CD4-positive, alpha-beta memory T cell (primary cell): ENCODE data around the gene EIF4G3. TPM values are rescaled to one million over a fixed set of nuclear protein-coding genes. Genes with fewer than 3 reads are reported as not detected.
A peak's percentile ranks its signal among the peaks of the same experiment; 100 is the strongest.
"Not testable (repeated sequence)": the region's sequence is repeated elsewhere in the genome, so short reads cannot be mapped to it uniquely, and the experiment has no call there.

Experiments used
- CTCF ChIA-PET: fragments of 350-600 bp; sonication (Branson Sonifier 250); formaldehyde crosslinking; loops from one replicate; lab custom pipeline; 2021; ENCODE audit warnings: inconsistent platforms; ENCODE audit not compliant: partially characterized antibody; lab: Charles Lee
- POLR2A ChIA-PET: fragments of 350-600 bp; sonication (Branson Sonifier 250); formaldehyde crosslinking; loops from one replicate; lab custom pipeline; 2021; ENCODE audit not compliant: partially characterized antibody; lab: Charles Lee
- DNase-seq, 5 donors: peaks; one replicate each; pipeline versions ENCODE4 v3.0.0 to v3.0.0-alpha.2; 2020 to 2022; ENCODE audit warnings: mixed read lengths in 1 of 5
- H3K27ac ChIP-seq: one replicate; pipeline ENCODE4 v1.7.0; 2013; ENCODE audit warnings: low read depth, low read length
- H3K27me3 ChIP-seq: 2 replicates; pipeline ENCODE4 v1.7.0; 2013; ENCODE audit warnings: mild to moderate bottlenecking, low read length, moderate library complexity; ENCODE audit not compliant: insufficient read depth
- H3K36me3 ChIP-seq: 2 replicates; pipeline ENCODE4 v1.7.0; 2013; ENCODE audit warnings: mild to moderate bottlenecking, low read length, moderate library complexity; ENCODE audit not compliant: insufficient read depth
- H3K4me1 ChIP-seq: 2 replicates; pipeline ENCODE4 v1.7.0; 2013; ENCODE audit warnings: mild to moderate bottlenecking, low read length, moderate library complexity; ENCODE audit not compliant: insufficient read depth
- H3K4me3 ChIP-seq, 2 donors: one replicate each; pipeline ENCODE4 v1.7.0; 2013; ENCODE audit warnings: low read length in 2 of 2, mild to moderate bottlenecking in 1 of 2
- H3K9me3 ChIP-seq, 2 donors: one replicate each; pipeline ENCODE4 v1.7.0; 2013; ENCODE audit warnings: low read length in 2 of 2, control low read depth in 1 of 2; ENCODE audit not compliant: control insufficient read depth in 1 of 2
- H3K27ac Mint-ChIP-seq, 7 donors: one replicate each; pipeline ENCODE4 v1.8.0; 2020 to 2021; ENCODE audit warnings: mixed read lengths in 7 of 7, mild to moderate bottlenecking in 6 of 7, inconsistent platforms in 3 of 7, moderate library complexity in 3 of 7
- H3K27me3 Mint-ChIP-seq, 2 donors: one replicate each; pipeline ENCODE4 v1.8.0; 2020 to 2021; ENCODE audit warnings: mixed read lengths in 2 of 2
- H3K36me3 Mint-ChIP-seq, 2 donors: one replicate each; pipeline ENCODE4 v1.8.0; 2020 to 2021; ENCODE audit warnings: mixed read lengths in 2 of 2, inconsistent platforms in 1 of 2, mild to moderate bottlenecking in 1 of 2
- H3K4me1 Mint-ChIP-seq, 4 donors: one replicate each; pipeline ENCODE4 v1.8.0; 2020 to 2021; ENCODE audit warnings: mixed read lengths in 4 of 4, mild to moderate bottlenecking in 1 of 4
- H3K4me3 Mint-ChIP-seq, 8 donors: one replicate each; pipeline ENCODE4 v1.8.0; 2020 to 2021; ENCODE audit warnings: mixed read lengths in 8 of 8, mild to moderate bottlenecking in 7 of 8, moderate library complexity in 6 of 8, inconsistent platforms in 3 of 8
- H3K9me3 Mint-ChIP-seq, 8 donors: one replicate each; pipeline ENCODE4 v1.8.0; 2020 to 2021; ENCODE audit warnings: mixed read lengths in 8 of 8, mild to moderate bottlenecking in 5 of 8, inconsistent platforms in 3 of 8, moderate library complexity in 1 of 8
- intact Hi-C: fragments of 100-400 bp; cut with micrococcal nuclease; formaldehyde crosslinking; loops from one replicate; pipeline ENCODE4 v1.15.1; 2023
- polyA plus RNA-seq, 2 donors: library from polyadenylated mRNA; unstranded; fragments of 300-500 nt; fragmentation: Illumina TruSeq; gene quantifications; one replicate each; pipeline ENCODE4 v1.2.3, GENCODE V29; 2021
- total RNA-seq, 2 experiments: library from RNA; stranded (reverse); gene quantifications; one replicate each; pipeline ENCODE4 v1.2.3, GENCODE V29; 2021

Gene EIF4G3
- total and polyA plus RNA-seq, 4 experiments from 2014 or later, result 1.6 to 18.0 (median 13.1) TPM

DNA sequence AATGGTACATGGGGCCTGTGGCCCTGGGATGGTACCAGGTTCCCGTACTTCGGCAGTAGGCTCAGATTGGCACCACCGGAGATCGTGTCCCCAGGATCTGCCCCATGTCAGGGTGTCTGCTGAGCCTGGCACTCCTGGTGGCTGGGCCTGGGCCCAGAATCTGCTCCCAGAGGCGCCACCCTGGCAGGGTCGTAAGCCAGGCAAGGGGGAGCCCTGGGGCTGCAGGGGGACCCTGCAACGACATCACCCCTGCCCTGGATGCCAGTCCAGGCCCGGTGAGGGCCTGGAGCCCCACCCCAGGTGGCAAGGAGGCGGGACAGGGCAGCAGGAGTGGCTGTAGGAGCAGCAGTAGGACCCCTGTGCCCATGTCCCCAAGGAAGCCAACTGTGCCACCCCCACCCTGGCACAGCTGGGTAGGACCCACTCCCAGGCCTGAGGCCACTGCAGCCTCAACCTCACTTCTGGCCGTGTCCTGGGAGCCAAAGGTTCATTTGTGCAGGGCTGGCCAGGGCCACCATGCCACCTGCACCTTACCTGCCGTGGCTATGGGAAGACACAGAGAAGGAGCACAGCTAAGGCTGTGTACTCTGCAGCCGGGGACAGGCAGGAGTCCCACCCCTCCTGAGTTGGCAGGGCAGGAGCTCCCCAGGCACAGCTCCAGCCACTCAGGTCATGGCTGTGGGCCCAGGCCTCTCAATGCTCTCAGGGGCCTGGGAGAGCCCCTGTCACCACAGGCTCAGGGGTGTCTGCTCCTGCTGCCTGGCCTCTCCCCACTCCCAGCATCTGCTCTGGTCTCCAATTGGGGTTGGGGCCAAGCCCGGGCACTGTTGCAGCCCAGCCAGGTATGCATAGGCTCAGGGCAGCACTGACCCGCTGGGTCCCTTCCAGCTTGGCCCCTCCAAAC, 141.7 kb downstream of the EIF4G3 start:
- CTCF ChIA-PET, result no interaction called here

DNA sequence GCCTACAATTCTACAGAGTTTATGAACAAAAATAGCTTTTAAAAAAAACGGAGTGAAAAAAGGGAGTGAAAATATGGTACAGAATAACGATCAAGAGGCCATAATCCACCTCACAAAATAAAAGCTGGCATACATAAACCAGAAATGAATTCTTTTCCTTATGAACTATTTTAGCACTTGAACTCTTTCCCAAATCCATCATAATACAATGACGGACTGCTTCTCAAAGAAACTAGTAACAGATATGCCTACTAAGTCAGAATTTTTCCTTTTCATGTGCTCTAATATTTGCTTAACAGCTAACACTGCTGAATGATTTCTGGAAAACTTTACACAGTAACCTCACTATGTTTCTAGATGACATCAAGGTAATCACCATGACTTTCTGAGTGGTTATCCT, 144.0 kb downstream of the EIF4G3 start:
- Mint-ChIP-seq H3K4me1 (peaks cover 2 to 10% (median 4%) of the 10 kb centered on the region in 4 donors), H3K27me3 (no peaks in the 10 kb centered on the region), H3K27ac (no peak overlapping the region), H3K36me3 (peaks cover 3 to 23% of the 10 kb centered on the region in 2 donors), H3K4me3 (no peak overlapping the region), H3K9me3 (peaks cover 0 to 4% (median 0%) of the 10 kb centered on the region in 8 donors)
- DNase-seq, result no peak
- POLR2A ChIA-PET, result no interaction called here
- Histone ChIP-seq H3K27ac (no peak overlapping the region), H3K9me3 (no peaks in the 10 kb centered on the region), H3K4me1 (no peaks in the 10 kb centered on the region), H3K27me3 (no peaks in the 10 kb centered on the region), H3K4me3 (no peak overlapping the region), H3K36me3 (no peaks in the 10 kb centered on the region)
- intact Hi-C loops, result no loop called here
- CTCF ChIA-PET, result no interaction called here

More for the DNA sequence above, 141.7 kb downstream of the EIF4G3 start:
- Mint-ChIP-seq H3K4me1 (peaks cover 0 to 6% (median 4%) of the 10 kb centered on the region in 4 donors), H3K27ac (no peak overlapping the region), H3K9me3 (peaks cover 0 to 4% (median 0%) of the 10 kb centered on the region in 8 donors), H3K27me3 (no peaks in the 10 kb centered on the region), H3K4me3 (no peak overlapping the region), H3K36me3 (peaks cover 3 to 16% of the 10 kb centered on the region in 2 donors)
- intact Hi-C loops, result no loop called here
- Histone ChIP-seq H3K4me3 (no peak overlapping the region), H3K27me3 (no peaks in the 10 kb centered on the region), H3K36me3 (no peaks in the 10 kb centered on the region), H3K27ac (no peak overlapping the region), H3K9me3 (no peaks in the 10 kb centered on the region), H3K4me1 (no peaks in the 10 kb centered on the region)
- DNase-seq, result no peak
- POLR2A ChIA-PET, result no interaction called here

GRCh38 chr1:21030181-21030580, 146.5 kb downstream of the EIF4G3 start:
- no peaks in the 10 kb centered on the region for H3K27me3 ChIP-seq
- intact Hi-C loops, result no loop called here
- no peak overlapping the region for H3K27ac ChIP-seq

GRCh38 chr1:21028520-21029145, 148.1 kb downstream of the EIF4G3 start:
- H3K4me1 ChIP-seq, result no peaks in the 10 kb centered on the region
- intact Hi-C loops, result no loop called here
- ChIA-PET POLR2A (no interaction called here), CTCF (interaction anchor here (0.8 to 1.1 kb wide), 2 partner anchors 12 to 186 kb away, joined by 3 read pairs; no protein-coding TSS in a partner anchor)
- no peaks in the 10 kb centered on the region for H3K27me3 ChIP-seq
- H3K9me3 Mint-ChIP-seq, result no peaks in the 10 kb centered on the region
- H3K27ac Mint-ChIP-seq, result no peak overlapping the region
- H3K4me1 Mint-ChIP-seq, result peaks cover 3 to 15% (median 7%) of the 10 kb centered on the region in 4 donors
- no peak overlapping the region for H3K4me3 ChIP-seq
- DNase-seq, result no peak
- no peaks in the 10 kb centered on the region for H3K9me3 ChIP-seq
- H3K4me3 Mint-ChIP-seq, result no peak overlapping the region
- H3K36me3 Mint-ChIP-seq, result peaks cover 0 to 15% of the 10 kb centered on the region in 2 donors
- H3K27me3 Mint-ChIP-seq, result no peaks in the 10 kb centered on the region
- no peaks in the 10 kb centered on the region for H3K36me3 ChIP-seq
- no peak overlapping the region for H3K27ac ChIP-seq

More at GRCh38 chr1:21030181-21030580, 146.5 kb downstream of the EIF4G3 start:
- no peaks in the 10 kb centered on the region for H3K27me3 Mint-ChIP-seq
- no peak overlapping the region for H3K4me3 Mint-ChIP-seq
- H3K9me3 Mint-ChIP-seq, result no peaks in the 10 kb centered on the region
- H3K4me3 ChIP-seq, result no peak overlapping the region
- peaks cover 0 to 15% of the 10 kb centered on the region in 2 donors for H3K36me3 Mint-ChIP-seq
- no peak for DNase-seq
- POLR2A ChIA-PET, result no interaction called here
- peaks cover 3 to 15% (median 5%) of the 10 kb centered on the region in 4 donors for H3K4me1 Mint-ChIP-seq
- H3K9me3 ChIP-seq, result no peaks in the 10 kb centered on the region
- H3K4me1 ChIP-seq, result no peaks in the 10 kb centered on the region
- no peaks in the 10 kb centered on the region for H3K36me3 ChIP-seq
- peak overlapping the region in 1 of 7 donors; percentile 84 for H3K27ac Mint-ChIP-seq
- CTCF ChIA-PET, result no interaction called here

DNA sequence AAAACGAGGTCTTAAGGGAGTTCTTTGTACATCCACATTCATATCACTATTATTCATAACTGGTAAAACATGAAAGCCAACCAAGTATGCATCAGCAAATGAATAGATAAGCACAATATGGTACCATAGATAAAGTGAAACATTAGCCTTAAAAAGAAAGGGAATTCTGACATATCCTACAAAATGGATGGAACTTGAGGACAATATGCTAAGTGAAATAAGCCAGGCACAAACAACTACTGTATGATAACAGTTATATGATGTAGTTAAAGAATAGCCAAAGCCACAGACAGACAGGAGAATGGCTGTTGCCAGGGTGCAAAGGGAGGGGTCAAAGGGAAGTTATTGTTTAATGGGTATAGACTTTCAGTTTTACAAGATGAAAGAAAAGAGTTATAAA, 148.9 kb downstream of the EIF4G3 start:
- DNase-seq, result no peak
- no peaks in the 10 kb centered on the region for H3K9me3 Mint-ChIP-seq
- H3K4me3 Mint-ChIP-seq, result no peak overlapping the region
- no peaks in the 10 kb centered on the region for H3K27me3 ChIP-seq
- peak overlapping the region in 1 of 7 donors; percentile 54 for H3K27ac Mint-ChIP-seq
- no peaks in the 10 kb centered on the region for H3K36me3 ChIP-seq
- H3K4me3 ChIP-seq, result no peak overlapping the region
- H3K4me1 ChIP-seq, result peaks cover 2% of the 10 kb centered on the region
- ChIA-PET POLR2A (no interaction called here), CTCF (no interaction called here)
- H3K27me3 Mint-ChIP-seq, result no peaks in the 10 kb centered on the region
- no peak overlapping the region for H3K27ac ChIP-seq
- intact Hi-C loops, result no loop called here
- H3K4me1 Mint-ChIP-seq, result peaks cover 4 to 15% (median 7%) of the 10 kb centered on the region in 4 donors
- H3K36me3 Mint-ChIP-seq, result peaks cover 0 to 15% of the 10 kb centered on the region in 2 donors
- H3K9me3 ChIP-seq, result no peaks in the 10 kb centered on the region

DNA sequence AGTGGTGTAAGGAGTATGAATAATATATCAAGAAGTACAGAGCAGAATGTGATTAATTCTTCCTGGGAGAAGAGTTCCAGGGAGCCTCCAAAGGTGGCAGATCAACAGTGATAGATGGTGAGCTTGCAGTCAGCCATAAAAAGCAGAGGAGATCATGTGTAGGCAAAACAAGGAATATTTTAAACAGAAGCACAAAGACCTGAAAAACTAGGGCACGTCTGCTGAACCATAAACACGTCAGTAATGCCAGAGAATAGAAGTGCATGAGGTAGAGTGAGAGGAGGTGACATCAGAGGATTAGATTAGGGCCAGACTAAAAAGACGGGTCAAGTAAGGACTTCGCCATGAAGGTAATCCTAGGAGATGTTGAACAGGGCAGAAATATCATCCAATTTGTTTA, 151.8 kb downstream of the EIF4G3 start:
- ChIA-PET POLR2A (no interaction called here), CTCF (no interaction called here)
- H3K9me3 Mint-ChIP-seq, result no peaks in the 10 kb centered on the region
- H3K4me3 Mint-ChIP-seq, result no peak overlapping the region
- DNase-seq, result no peak
- H3K27me3 ChIP-seq, result no peaks in the 10 kb centered on the region
- H3K27me3 Mint-ChIP-seq, result no peaks in the 10 kb centered on the region
- H3K36me3 ChIP-seq, result no peaks in the 10 kb centered on the region
- peaks cover 11 to 19% (median 17%) of the 10 kb centered on the region in 4 donors for H3K4me1 Mint-ChIP-seq
- H3K27ac Mint-ChIP-seq, result peak overlapping the region in 1 of 7 donors; percentile 2
- peaks cover 2 to 9% of the 10 kb centered on the region in 2 donors for H3K36me3 Mint-ChIP-seq
- H3K9me3 ChIP-seq, result no peaks in the 10 kb centered on the region
- intact Hi-C loops, result no loop called here
- H3K4me1 ChIP-seq, result peaks cover 20% of the 10 kb centered on the region
- no peak overlapping the region for H3K27ac ChIP-seq
- H3K4me3 ChIP-seq, result no peak overlapping the region

GRCh38 chr1:21024136-21024896, 152.4 kb downstream of the EIF4G3 start:
- POLR2A ChIA-PET, H3K27me3 Mint-ChIP-seq, H3K36me3 ChIP-seq, H3K9me3 Mint-ChIP-seq, H3K27me3 ChIP-seq, H3K4me3 Mint-ChIP-seq, H3K36me3 Mint-ChIP-seq, H3K4me3 ChIP-seq, intact Hi-C loops, CTCF ChIA-PET, H3K9me3 ChIP-seq, H3K27ac ChIP-seq, DNase-seq: not testable (repeated sequence)
- H3K4me1 Mint-ChIP-seq, result peaks cover 11 to 19% (median 18%) of the 10 kb centered on the region in 4 donors
- peak overlapping the region in 1 of 7 donors; percentile 15 for H3K27ac Mint-ChIP-seq
- H3K4me1 ChIP-seq, result peaks cover 20% of the 10 kb centered on the region
